ENCODE measurements around the gene MYO5B. TPM values are rescaled to one million over a fixed set of nuclear protein-coding genes. Genes with fewer than 3 reads are reported as not detected.

The MYO5B gene
- polyA plus RNA-seq, 1 donor from 2014 or later = 1.2 TPM

DNA sequence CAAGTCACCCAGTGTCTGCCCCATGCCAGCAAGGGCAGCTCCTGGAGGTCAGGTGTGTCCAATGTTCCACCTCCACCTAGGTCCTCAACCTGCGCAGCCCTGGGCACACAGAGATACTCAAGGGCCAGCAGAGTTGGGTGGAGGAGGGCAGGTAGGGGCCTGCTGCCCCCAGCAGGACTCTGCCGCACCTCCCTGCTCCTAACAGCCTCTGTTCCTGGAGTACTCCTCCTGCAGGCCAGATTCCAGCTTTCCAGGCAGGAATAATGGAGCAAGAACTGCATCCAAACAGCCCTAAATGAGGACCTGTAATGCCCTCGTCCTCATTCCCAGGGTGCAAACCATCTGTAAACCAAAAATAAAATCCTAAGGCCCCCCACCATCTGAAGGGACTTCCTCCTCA is 337.2 kb downstream of the MYO5B start:
- H3K9me3 Mint-ChIP-seq = no peaks in the 10 kb centered on the region
- no peaks in the 10 kb centered on the region for H3K4me1 Mint-ChIP-seq
- no peaks in the 10 kb centered on the region for H3K36me3 Mint-ChIP-seq
- H3K27me3 Mint-ChIP-seq = no peaks in the 10 kb centered on the region
- no peak overlapping the region for H3K27ac Mint-ChIP-seq
- H3K4me3 Mint-ChIP-seq = no peak overlapping the region

GRCh38 chr18:49856496-49856895 is 338.5 kb downstream of the MYO5B start:
- Mint-ChIP-seq H3K4me3 (no peak overlapping the region), H3K27me3 (no peaks in the 10 kb centered on the region), H3K27ac (no peak overlapping the region), H3K9me3 (no peaks in the 10 kb centered on the region), H3K36me3 (no peaks in the 10 kb centered on the region), H3K4me1 (no peaks in the 10 kb centered on the region)

GRCh38 chr18:49855711-49856415 is 339.1 kb downstream of the MYO5B start:
- Mint-ChIP-seq H3K4me1 (no peaks in the 10 kb centered on the region), H3K36me3 (no peaks in the 10 kb centered on the region), H3K27me3 (no peaks in the 10 kb centered on the region), H3K4me3 (no peak overlapping the region), H3K9me3 (no peaks in the 10 kb centered on the region), H3K27ac (no peak overlapping the region)

GRCh38 chr18:49854681-49855080 is 340.3 kb downstream of the MYO5B start:
- Mint-ChIP-seq H3K27me3 (no peaks in the 10 kb centered on the region), H3K4me1 (no peaks in the 10 kb centered on the region), H3K27ac (no peak overlapping the region), H3K9me3 (no peaks in the 10 kb centered on the region), H3K36me3 (no peaks in the 10 kb centered on the region), H3K4me3 (no peak overlapping the region)

DNA sequence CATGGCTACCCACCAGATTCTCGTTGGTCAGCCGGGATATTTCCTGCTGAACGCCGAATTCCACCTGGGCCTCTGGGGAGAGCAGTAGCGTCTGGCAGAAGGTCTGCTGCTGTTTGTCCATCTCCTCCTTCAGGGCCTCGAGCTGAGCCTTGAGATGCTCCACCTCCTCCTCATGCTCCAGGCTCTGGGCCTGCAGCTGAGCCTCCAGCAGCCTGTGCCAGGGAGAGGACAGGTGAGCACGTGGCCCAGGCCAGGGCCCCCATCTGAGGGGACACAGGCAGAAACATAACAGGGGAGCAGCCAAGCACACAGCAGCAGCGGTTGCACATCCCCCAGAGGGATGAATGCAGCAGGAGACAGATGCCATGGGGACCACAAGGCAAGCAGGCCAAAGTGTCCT is 341.5 kb downstream of the MYO5B start:
- Mint-ChIP-seq H3K27ac (no peak overlapping the region), H3K9me3 (no peaks in the 10 kb centered on the region), H3K4me1 (no peaks in the 10 kb centered on the region), H3K36me3 (no peaks in the 10 kb centered on the region), H3K4me3 (no peak overlapping the region), H3K27me3 (peaks cover under 1% of the 10 kb centered on the region)

- Mint-ChIP-seq H3K9me3 (no peaks in the 10 kb centered on the region), H3K27ac (no peak overlapping the region), H3K36me3 (no peaks in the 10 kb centered on the region), H3K27me3 (peaks cover 2% of the 10 kb centered on the region), H3K4me3 (no peak overlapping the region), H3K4me1 (no peaks in the 10 kb centered on the region)
These were observed 341.9 kb downstream of the MYO5B start for GRCh38 chr18:49853011-49853410.

GRCh38 chr18:49851624-49852023 is 343.3 kb downstream of the MYO5B start:
- Mint-ChIP-seq H3K9me3 (no peaks in the 10 kb centered on the region), H3K27ac (no peak overlapping the region), H3K4me3 (no peak overlapping the region)

GRCh38 chr18:49850636-49851035 is 344.3 kb downstream of the MYO5B start:
- H3K4me1 Mint-ChIP-seq = peaks cover 0 to 1% (median 0%) of the 10 kb centered on the region in 3 donors
- H3K27ac Mint-ChIP-seq = no peak overlapping the region
- peaks cover 2% of the 10 kb centered on the region for H3K36me3 Mint-ChIP-seq
- H3K4me3 Mint-ChIP-seq = no peak overlapping the region
- H3K27me3 Mint-ChIP-seq = peaks cover 6% of the 10 kb centered on the region
- H3K9me3 Mint-ChIP-seq = no peaks in the 10 kb centered on the region

More at GRCh38 chr18:49851624-49852023, 343.3 kb downstream of the MYO5B start:
- Mint-ChIP-seq H3K36me3 (peaks cover under 1% of the 10 kb centered on the region), H3K4me1 (no peaks in the 10 kb centered on the region), H3K27me3 (peaks cover 2% of the 10 kb centered on the region)

GRCh38 chr18:49849331-49850217 is 345.4 kb downstream of the MYO5B start:
- Mint-ChIP-seq H3K4me1 (peaks cover 0 to 1% (median 0%) of the 10 kb centered on the region in 3 donors), H3K27ac (no peak overlapping the region), H3K27me3 (peaks cover 6% of the 10 kb centered on the region), H3K36me3 (peaks cover 2% of the 10 kb centered on the region), H3K9me3 (no peaks in the 10 kb centered on the region), H3K4me3 (no peak overlapping the region)

GRCh38 chr18:49848115-49848514 is 346.8 kb downstream of the MYO5B start:
- no peaks in the 10 kb centered on the region for H3K9me3 Mint-ChIP-seq
- H3K4me3 Mint-ChIP-seq = no peak overlapping the region
- peaks cover 2% of the 10 kb centered on the region for H3K36me3 Mint-ChIP-seq
- no peak overlapping the region for H3K27ac Mint-ChIP-seq
- peaks cover 0 to 1% (median 0%) of the 10 kb centered on the region in 3 donors for H3K4me1 Mint-ChIP-seq
- H3K27me3 Mint-ChIP-seq = peaks cover 6% of the 10 kb centered on the region

DNA sequence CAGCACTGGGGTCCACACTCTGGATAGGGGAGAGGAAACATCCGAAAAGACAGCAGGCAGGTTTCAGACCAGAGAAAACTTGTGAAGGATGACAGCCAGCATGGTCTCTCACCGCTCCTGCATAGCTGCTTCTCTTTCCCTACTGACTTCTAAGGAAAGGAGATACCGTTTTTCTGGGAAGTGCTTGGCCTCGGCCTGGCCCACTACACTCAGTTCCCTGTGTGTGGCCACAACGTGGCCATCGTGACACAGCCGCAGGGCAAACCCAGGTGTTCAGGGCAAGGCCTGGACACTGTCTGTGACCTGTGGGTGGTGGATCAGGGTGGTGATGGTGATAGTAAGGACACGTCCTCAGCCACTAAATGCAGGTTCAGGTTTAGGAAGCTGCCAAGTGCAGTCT is 347.4 kb downstream of the MYO5B start:
- H3K27ac Mint-ChIP-seq = no peak overlapping the region
- no peaks in the 10 kb centered on the region for H3K9me3 Mint-ChIP-seq
- H3K4me1 Mint-ChIP-seq = peaks cover 0 to 1% (median 0%) of the 10 kb centered on the region in 3 donors
- H3K27me3 Mint-ChIP-seq = peaks cover 6% of the 10 kb centered on the region
- H3K36me3 Mint-ChIP-seq = peaks cover 2% of the 10 kb centered on the region
- H3K4me3 Mint-ChIP-seq = no peak overlapping the region

- no peaks in the 10 kb centered on the region for H3K9me3 Mint-ChIP-seq
- H3K27ac Mint-ChIP-seq = no peak overlapping the region
- H3K4me1 Mint-ChIP-seq = peaks cover 0 to 1% (median 0%) of the 10 kb centered on the region in 3 donors
- peaks cover 2% of the 10 kb centered on the region for H3K36me3 Mint-ChIP-seq
- peak overlapping the region in 1 of 4 donors; percentile 14 for H3K4me3 Mint-ChIP-seq
- H3K27me3 Mint-ChIP-seq = peaks cover 6% of the 10 kb centered on the region
These were observed 348.1 kb downstream of the MYO5B start for GRCh38 chr18:49846718-49847470.

GRCh38 chr18:49846361-49846662 is 348.6 kb downstream of the MYO5B start:
- Mint-ChIP-seq H3K9me3 (no peaks in the 10 kb centered on the region), H3K36me3 (peaks cover 5% of the 10 kb centered on the region), H3K4me1 (peaks cover 0 to 1% (median 0%) of the 10 kb centered on the region in 3 donors), H3K27ac (no peak overlapping the region), H3K4me3 (no peak overlapping the region), H3K27me3 (peaks cover 6% of the 10 kb centered on the region)

DNA sequence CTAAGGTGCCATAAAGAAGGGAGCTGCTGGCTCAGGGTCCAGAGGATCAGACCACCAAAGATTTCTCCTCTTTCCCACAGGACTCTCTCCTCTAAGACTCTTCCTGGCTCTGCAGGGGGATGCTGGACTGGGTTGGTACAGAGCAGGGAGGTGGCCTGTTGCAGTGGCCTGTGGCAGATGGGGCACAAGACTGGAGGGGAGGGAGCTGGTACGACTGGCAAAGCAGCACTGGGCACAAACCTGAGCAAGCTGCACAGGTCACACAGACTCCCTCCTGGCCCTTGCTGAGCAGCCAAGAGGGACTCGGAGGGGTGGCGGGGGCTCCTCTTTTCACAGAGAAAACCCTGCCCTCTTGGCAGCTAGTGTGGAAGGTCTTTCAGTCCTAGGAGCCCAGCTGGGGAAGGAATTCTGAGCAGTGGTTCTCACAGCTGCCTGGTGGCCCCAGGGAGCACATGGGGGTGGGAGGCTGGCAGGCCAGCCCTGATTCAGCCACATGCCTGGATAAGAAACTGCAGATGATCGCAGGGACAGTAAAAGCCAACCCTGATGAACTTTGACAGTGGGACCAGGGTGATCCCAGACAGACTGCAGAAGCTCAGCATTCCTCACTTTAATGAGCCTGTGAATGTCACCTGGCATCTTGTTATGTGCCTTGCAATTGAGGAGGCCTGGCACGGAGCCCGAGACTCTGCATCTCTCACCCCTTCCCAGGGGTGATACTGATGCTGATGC is 349.2 kb downstream of the MYO5B start:
- H3K36me3 Mint-ChIP-seq = peaks cover 5% of the 10 kb centered on the region
- H3K27me3 Mint-ChIP-seq = peaks cover 6% of the 10 kb centered on the region
- no peaks in the 10 kb centered on the region for H3K9me3 Mint-ChIP-seq
- no peak overlapping the region for H3K27ac Mint-ChIP-seq
- peaks cover 0 to 1% (median 0%) of the 10 kb centered on the region in 3 donors for H3K4me1 Mint-ChIP-seq
- H3K4me3 Mint-ChIP-seq = no peak overlapping the region

Measured in IgD-negative memory B cell (primary cell).